ENCODE measurements around the gene ADH7.
"Not testable (repeated sequence)": the region's sequence is repeated elsewhere in the genome, so short reads cannot be mapped to it uniquely, and the experiment has no call there.

Gene ADH7

DNA sequence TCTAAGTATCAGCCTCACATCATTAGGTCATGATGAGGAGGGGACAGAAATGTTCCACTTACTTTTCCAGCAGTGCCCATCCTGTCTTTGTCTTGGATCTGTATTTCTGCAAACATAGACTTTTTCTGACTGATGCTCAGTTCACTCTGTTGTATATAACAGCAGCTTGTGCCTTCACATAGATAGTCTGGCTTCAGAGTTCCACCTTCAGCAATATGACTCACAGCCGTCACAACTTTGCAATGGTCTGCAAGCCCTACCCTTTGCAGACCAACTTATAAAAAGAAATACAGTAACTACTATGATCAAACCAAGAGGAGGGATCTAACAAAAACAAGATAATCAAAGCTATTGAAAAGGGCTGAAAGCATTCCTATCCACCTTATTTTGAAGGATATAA, at the start of gene ADH7:
Gene ADH7 (minus strand): TSS at position 189 of the 400 bp plus-strand sequence. CDS start 109 bp downstream, at position 80.
- no peak for DNase-seq

- DNase-seq, result no peak
Measured at GRCh38 chr4:99483636-99484035, 48.5 kb upstream of the ADH7 start.

GRCh38 chr4:99473131-99473530, 38.0 kb upstream of the ADH7 start:
- no peak for DNase-seq

DNA sequence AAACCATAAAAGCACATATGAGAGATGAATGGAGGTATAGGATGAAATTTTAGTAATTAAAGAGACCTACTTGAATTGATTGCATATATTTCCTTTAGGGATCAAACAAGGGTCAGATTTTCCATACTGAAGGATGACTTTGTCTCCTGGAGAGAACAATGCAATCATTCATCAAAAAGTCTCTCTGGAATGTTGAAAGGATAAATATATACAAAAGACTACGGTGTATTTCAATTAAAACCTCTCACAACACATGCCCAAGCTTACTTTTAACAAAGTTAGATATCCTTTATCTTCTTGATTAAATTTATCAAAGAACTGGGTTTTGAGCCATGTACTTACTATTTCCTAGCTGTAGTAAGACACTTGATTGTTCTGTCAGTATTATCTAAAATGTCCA, 36.8 kb upstream of the ADH7 start:
- no peak for DNase-seq

- no peak for DNase-seq
Measured at GRCh38 chr4:99471349-99471748, 36.2 kb upstream of the ADH7 start.

DNA sequence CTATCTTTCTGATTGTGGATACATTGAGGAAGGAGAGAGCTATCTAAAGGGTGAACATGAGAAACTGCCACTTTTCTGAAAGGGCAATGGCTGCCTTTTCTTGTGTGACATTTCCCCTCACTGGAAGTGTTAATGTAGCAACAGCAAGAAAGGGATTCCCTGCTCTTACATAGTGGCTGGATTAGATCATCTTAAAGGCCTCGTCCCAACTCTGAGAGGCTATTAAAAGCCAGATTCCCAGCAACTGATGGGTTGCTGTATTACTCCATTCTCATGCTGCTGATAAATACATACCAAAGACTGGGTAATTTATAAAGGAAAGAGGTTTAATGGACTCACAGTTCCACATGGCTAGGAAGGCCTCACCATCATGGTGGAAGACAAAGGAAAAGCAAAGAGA, 33.7 kb upstream of the ADH7 start:
- DNase-seq, result no peak

GRCh38 chr4:99467887-99468286, 32.7 kb upstream of the ADH7 start:
- DNase-seq, result no peak

DNA sequence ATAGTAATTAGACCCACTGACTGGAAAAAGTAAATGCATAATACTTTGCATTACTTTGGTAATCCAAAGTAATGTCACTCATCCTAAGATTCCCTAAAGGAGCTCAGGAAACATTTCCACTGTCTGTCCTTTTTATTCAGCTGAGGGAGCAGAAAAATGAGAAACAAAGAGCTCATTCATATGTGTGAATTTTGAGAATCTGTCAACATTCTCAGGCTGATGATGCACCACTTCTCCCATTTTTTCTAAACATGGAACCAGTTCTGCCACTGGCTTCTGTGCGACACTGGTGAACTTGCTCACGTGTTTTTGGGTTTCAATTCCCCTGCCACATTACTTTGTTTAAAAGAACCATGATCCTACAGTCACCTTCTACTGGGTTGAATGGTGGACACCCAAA, 28.4 kb upstream of the ADH7 start:
- no peak for DNase-seq

DNA sequence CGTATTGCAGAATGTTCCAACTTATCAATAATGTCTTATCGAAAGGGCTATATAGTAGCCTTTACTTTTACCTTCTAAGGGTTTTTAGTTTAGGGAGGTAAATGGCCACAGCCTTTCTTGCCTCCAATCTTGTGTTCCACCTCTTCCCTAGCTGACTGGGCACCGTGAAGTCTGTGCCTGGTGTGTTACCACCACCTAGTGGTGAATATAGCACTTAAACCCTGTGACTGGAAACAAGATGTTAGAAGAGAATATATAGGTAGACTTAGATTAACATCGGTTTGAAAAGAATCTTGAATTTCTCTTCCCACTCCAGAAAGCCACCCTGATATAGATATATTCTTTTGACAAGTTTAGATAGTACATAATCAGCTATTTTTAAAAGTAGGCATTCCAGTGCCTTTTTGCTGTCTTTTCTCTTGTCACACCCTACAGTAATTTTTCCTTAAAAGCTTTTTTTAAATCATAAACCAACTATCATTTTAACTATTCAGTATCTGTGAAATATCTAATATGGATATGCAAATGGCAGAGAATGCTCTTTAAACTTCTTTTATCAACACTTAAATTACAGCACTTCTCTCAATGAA, 27.8 kb upstream of the ADH7 start:
- DNase-seq, result peak; percentile 45 to 56

DNA sequence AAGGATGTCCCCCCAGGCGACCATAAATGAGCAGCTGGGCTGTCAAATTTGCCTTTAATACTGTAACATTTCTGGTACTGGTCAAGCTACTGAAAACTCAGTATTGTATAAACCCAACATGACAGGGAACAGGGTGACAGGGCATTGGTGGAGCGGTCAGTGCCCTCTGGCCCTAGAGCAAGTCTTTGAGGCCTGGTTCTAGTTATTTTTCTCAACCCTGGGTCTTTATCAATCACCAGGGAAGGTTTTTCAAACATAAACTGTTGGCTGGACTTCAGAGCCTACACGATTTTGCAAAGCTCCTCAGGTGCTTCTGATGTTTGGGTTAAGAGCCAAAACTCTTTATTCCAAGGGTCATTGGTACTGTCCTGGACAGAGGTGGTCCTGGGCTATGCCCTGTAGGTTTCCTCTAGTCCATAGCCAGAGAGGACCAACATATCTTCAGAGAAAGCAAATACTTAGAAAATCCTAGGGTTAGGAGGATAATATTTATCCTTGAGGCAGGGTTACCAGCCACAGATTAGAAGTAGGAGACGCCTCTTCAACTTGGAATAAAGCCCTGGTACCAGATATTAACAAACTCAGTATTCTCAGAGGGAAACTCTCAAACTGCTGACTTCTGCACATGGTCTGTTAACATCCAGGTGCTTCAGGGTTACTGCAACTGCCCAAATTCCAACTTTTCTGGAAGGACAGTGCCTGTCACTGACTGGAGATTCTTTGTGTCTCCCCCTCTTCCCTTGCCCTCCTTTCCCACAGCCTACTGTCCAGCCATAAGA, 26.7 kb upstream of the ADH7 start:
- no peak for DNase-seq

- DNase-seq, result no peak
Measured at GRCh38 chr4:99459546-99460042, 24.5 kb upstream of the ADH7 start.

- no peak for DNase-seq
Measured at GRCh38 chr4:99458911-99459447, 23.8 kb upstream of the ADH7 start.

DNA sequence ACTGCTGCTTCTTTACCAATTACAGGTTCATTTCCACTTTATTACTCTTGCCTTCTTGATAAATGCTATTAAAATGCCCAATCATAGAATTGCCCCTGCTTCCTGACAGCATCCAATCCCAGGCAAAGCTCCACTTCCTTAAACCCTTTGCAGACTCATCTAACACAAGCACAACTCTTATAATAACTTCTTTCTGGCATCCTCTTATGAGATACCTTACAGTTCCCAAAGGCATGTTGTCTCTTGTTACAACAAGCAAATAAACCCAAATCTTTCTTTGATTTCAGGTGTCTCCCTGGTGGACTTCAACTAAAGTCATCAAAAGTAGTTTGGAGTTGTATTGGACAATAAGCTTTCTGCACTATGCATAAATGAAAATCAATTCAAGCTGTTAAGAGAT, 22.5 kb upstream of the ADH7 start:
- DNase-seq, result no peak

GRCh38 chr4:99457270-99457669, 22.1 kb upstream of the ADH7 start:
- DNase-seq, result no peak

- DNase-seq, result no peak
Measured at GRCh38 chr4:99447513-99447912, 12.4 kb upstream of the ADH7 start.

- DNase-seq, result no peak
Measured at GRCh38 chr4:99447079-99447478, 11.9 kb upstream of the ADH7 start.

GRCh38 chr4:99438405-99438780, 3.3 kb upstream of the ADH7 start:
- no peak for DNase-seq

- DNase-seq, result no peak
Measured at GRCh38 chr4:99437723-99438404, 2.7 kb upstream of the ADH7 start.

DNA sequence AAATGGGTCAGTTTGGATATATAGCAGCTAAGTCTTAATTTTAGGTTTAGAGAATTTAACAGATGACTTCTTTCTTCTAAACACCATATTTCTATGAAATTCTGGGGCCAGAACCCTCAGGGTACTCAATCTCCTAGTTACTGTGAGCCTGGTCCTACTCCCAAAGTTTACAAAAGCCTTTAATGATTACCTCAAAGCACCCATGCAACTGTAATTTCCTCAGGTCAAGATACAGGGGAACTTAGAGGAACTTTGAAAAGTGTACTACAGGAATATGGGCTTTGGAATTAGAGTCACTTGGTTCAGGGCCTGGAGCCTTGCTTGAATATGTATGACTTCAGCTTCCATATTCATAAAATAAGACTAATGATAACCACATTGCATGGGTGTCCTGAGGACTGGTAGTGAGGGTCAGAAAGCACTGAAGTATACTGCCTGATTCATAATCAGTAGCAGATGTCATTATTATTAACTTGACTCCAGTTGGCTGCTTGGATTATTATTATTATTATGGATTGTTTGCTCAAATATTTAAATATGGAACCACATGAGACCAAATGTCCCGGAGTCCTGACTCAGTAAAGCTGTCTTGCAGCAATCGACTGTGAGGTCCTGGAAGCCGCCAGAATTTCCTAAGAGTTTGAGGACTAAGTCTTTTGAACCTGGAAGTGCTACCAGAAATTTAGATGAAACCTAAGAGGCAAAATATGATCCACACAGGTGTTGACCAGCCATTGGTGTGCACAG, 2.0 kb upstream of the ADH7 start:
- DNase-seq, result no peak

DNA sequence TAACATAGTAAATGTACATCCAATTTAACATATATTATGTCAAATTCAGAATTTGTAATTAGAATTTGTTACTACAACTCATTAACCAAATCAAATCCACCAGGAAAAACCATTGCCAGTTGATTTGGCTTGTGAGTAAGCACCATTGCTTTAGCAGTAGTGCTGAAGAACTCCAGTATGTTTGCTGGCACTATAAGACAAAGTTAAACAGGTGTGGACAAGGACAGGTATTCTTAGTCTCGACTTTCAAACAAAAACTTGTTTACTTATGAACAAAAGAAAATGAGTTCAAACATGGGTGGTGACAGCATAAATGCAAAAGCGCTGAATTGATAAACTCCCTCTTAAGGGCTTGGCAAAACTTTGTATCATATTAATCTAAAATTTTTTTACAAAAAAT, 1.3 kb upstream of the ADH7 start:
- no peak for DNase-seq

DNA sequence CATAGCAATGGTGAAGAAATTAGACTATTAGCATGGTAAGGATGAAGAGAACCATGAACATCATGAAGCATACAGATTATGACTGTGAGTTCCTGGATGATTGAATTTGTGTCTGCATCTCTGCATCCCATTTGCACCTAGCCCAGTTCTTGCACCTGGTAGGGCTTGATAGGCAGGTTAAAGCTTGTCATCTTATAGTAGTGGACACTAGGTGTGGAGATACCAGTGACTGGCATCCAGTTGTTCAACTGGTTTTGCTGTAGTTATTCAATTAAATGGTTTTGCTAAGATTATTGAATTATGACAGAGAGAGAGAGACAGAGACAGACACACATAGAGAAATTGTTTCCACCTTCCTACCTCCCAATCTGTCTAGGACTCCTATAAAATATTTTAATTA, 5.0 kb downstream of the ADH7 start:
- no peak for DNase-seq

DNA sequence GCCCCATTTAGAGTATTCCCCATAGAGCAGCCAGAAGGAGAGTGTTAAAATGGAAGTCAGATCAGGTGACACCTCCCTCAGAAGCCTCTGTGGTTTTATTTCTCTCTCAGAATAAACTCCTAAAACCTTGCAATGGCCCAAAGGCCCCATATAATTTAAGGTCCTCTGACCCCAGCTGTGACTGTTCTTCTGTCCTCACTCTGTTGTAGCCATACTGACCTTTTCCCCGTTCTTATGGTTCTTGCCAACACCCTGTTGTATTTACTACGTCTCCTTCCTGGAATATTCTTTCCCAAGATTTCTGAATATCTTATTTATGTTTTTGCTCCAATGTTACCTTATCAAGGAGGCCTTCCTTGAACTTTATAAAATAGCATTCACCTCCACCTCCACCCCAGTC, 18.0 kb downstream of the ADH7 start:
- DNase-seq, result no peak

DNA sequence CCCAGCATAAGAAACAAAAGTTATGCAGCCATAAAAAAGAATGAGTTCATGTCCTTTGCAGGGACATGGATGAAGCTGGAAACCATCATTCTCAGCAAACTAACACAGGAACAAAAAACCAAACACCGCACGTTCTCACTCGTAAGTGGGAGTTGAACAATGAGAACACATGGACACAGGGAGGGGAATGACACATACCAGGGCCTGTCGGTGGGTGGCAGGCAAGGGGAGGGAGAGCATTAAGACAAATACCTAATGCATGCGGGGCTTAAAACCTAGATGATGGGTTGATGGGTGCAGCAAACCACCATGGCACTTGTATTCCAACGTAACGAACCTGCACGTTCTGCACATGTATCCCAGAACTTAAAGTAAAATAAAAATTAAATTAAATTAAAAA, 19.4 kb downstream of the ADH7 start:
- DNase-seq, result not testable (repeated sequence)
